OCI-M2 (cell line): ENCODE measurements around the gene CHCHD6.

Experiments used
- DNase-seq: peaks from one replicate; lab custom pipeline; 2025; ENCODE audit not compliant: unreplicated experiment; lab: John Stamatoyannopoulos, UW

Gene CHCHD6

GRCh38 chr3:126989316-126990023, 285.4 kb downstream of the CHCHD6 start:
- no peak for DNase-seq

- no peak for DNase-seq
These were observed 286.1 kb downstream of the CHCHD6 start for GRCh38 chr3:126990024-126990700.

- DNase-seq: no peak
These were observed 286.9 kb downstream of the CHCHD6 start for GRCh38 chr3:126990890-126991289.

GRCh38 chr3:126991366-126992200, 287.5 kb downstream of the CHCHD6 start:
- no peak for DNase-seq

- DNase-seq: no peak
These were observed 288.2 kb downstream of the CHCHD6 start for GRCh38 chr3:126992216-126992615.

- no peak for DNase-seq
These were observed 288.7 kb downstream of the CHCHD6 start for GRCh38 chr3:126992776-126993175.

GRCh38 chr3:126993436-126993835, 289.4 kb downstream of the CHCHD6 start:
- DNase-seq: no peak

GRCh38 chr3:126994661-126995245, 290.7 kb downstream of the CHCHD6 start:
- DNase-seq: no peak

GRCh38 chr3:126995254-126995780, 291.3 kb downstream of the CHCHD6 start:
- no peak for DNase-seq

- no peak for DNase-seq
These were observed 292.0 kb downstream of the CHCHD6 start for GRCh38 chr3:126995926-126996512.

- no peak for DNase-seq
These were observed 292.9 kb downstream of the CHCHD6 start for GRCh38 chr3:126996905-126997304.

GRCh38 chr3:126997455-126998038, 293.5 kb downstream of the CHCHD6 start:
- no peak for DNase-seq

- no peak for DNase-seq
These were observed 294.3 kb downstream of the CHCHD6 start for GRCh38 chr3:126998320-126998719.

- DNase-seq: no peak
These were observed 294.7 kb downstream of the CHCHD6 start for GRCh38 chr3:126998728-126999127.

GRCh38 chr3:126999383-126999782, 295.3 kb downstream of the CHCHD6 start:
- DNase-seq: no peak

GRCh38 chr3:127000119-127000518, 296.1 kb downstream of the CHCHD6 start:
- DNase-seq: no peak

GRCh38 chr3:127000761-127001160, 296.7 kb downstream of the CHCHD6 start:
- DNase-seq: no peak

- no peak for DNase-seq
These were observed 297.6 kb downstream of the CHCHD6 start for GRCh38 chr3:127001486-127002194.

GRCh38 chr3:127002195-127003174, 298.4 kb downstream of the CHCHD6 start:
- no peak for DNase-seq
